SK-N-SH (cell line): ENCODE results near the gene NKD1. TPM values are rescaled to one million over a fixed set of nuclear protein-coding genes. Genes with fewer than 3 reads are reported as not detected.

Experiments
- CTCF ChIA-PET: fragments of 300-600, 350-600 bp; formaldehyde crosslinking; extraction: SDS; loops from one replicate; lab custom pipeline; 2021; lab: Yijun Ruan, JAX
- POLR2A ChIA-PET: fragments of 350-600 bp; sonication (Branson Sonifier 250); formaldehyde crosslinking; extraction: SDS; loops from one replicate; lab custom pipeline; 2020; ENCODE audit warnings: antibody characterized with exemption, inconsistent platforms; lab: Yijun Ruan, JAX
- DNase-seq: peaks from one replicate; pipeline ENCODE4 v3.0.0; 2012
- H2AFZ ChIP-seq: fragments of 200-600 bp; sonication (generic); 2 replicates; pipeline ENCODE4 v1.8.1; 2016; ENCODE audit warnings: antibody characterized with exemption, mild to moderate bottlenecking, low read depth
- H3F3A ChIP-seq: fragments of 200-600 bp; sonication (generic); replicated peaks from 2 replicates; pipeline ENCODE3; 2016; ENCODE audit warnings: antibody characterized with exemption, mild to moderate bottlenecking; ENCODE audit not compliant: insufficient read depth
- H3K27ac ChIP-seq, 2 experiments: fragments of 200-500 bp in 1 of 2; fragments of 200-600 bp in 1 of 2; sonication (Bioruptor generic) in 1 of 2; sonication (generic), shearing (Covaris generic) in 1 of 2; 2 replicates each; pipeline versions ENCODE4 v1.5.1 to v1.6.1; 2014 to 2016; ENCODE audit warnings: low read depth in 2 of 2, inconsistent platforms in 1 of 2, low read length in 1 of 2, mild to moderate bottlenecking in 1 of 2, mixed read lengths in 1 of 2
- H3K27me3 ChIP-seq: fragments of 200-600 bp; sonication (generic), shearing (Covaris generic); 2 replicates; pipeline ENCODE4 v1.6.1; 2016; ENCODE audit warnings: mixed run types; ENCODE audit not compliant: insufficient read depth
- H3K36me3 ChIP-seq, 2 experiments: fragments of 200-500 bp in 1 of 2; fragments of 200-600 bp in 1 of 2; sonication (Bioruptor generic) in 1 of 2; sonication (generic) in 1 of 2; replicated peaks in 1 of 2; 2 replicates each; pipeline versions ENCODE3 to v1.5.1; 2014 to 2016; ENCODE audit warnings: low read length in 1 of 2, mild to moderate bottlenecking in 1 of 2; ENCODE audit not compliant: insufficient read depth in 2 of 2, control insufficient read depth in 1 of 2
- H3K4me1 ChIP-seq, 2 experiments: fragments of 200-500 bp in 1 of 2; fragments of 200-600 bp in 1 of 2; sonication (Bioruptor generic) in 1 of 2; sonication (generic), shearing (Covaris generic) in 1 of 2; 2 replicates each; pipeline versions ENCODE4 v1.5.1 to v1.6.1; 2014 to 2016; ENCODE audit warnings: low read depth in 1 of 2, low read length in 1 of 2, mixed run types in 1 of 2; ENCODE audit not compliant: insufficient read depth in 2 of 2, control insufficient read depth in 1 of 2
- H3K4me2 ChIP-seq: fragments of 200-600 bp; sonication (generic), shearing (Covaris generic); 2 replicates; pipeline ENCODE4 v1.6.1; 2017; ENCODE audit warnings: mixed run types
- H3K4me3 ChIP-seq, 2 experiments: fragments of 200-500 bp in 1 of 2; fragments of 200-600 bp in 1 of 2; sonication (Bioruptor generic) in 1 of 2; sonication (generic), shearing (Covaris generic) in 1 of 2; 2 replicates each; pipeline versions ENCODE4 v1.5.1 to v1.8.1; 2014 to 2016; ENCODE audit warnings: low read depth in 2 of 2, inconsistent platforms in 1 of 2, low read length in 1 of 2, mild to moderate bottlenecking in 1 of 2, mixed read lengths in 1 of 2, moderate library complexity in 1 of 2
- H3K79me2 ChIP-seq: fragments of 200-600 bp; sonication (generic); 2 replicates; pipeline ENCODE4 v1.8.1; 2017; ENCODE audit warnings: mild to moderate bottlenecking; ENCODE audit not compliant: insufficient read depth
- H3K9ac ChIP-seq: fragments of 200-600 bp; sonication (generic); 2 replicates; pipeline ENCODE4 v1.6.1; 2017; ENCODE audit warnings: mixed run types
- H3K9me2 ChIP-seq: fragments of 200-600 bp; sonication (generic); 2 replicates; pipeline ENCODE4 v1.6.1; 2017; ENCODE audit warnings: mixed run types
- H3K9me3 ChIP-seq: fragments of 200-600 bp; sonication (generic); 2 replicates; pipeline ENCODE4 v1.6.1; 2017; ENCODE audit warnings: mixed run types, mild to moderate bottlenecking, moderate library complexity
- H4K20me1 ChIP-seq: fragments of 200-600 bp; sonication (generic); 2 replicates; pipeline ENCODE4 v1.6.1; 2017; ENCODE audit warnings: mild to moderate bottlenecking, mixed run types; ENCODE audit not compliant: insufficient read depth
- FOSL2 ChIP-seq: IDR thresholded peaks from 2 replicates; pipeline ENCODE4 v1.4.0; 2012; ENCODE audit warnings: low read depth, mild to moderate bottlenecking, moderate library complexity, borderline replicate concordance
- FOXM1 ChIP-seq: IDR thresholded peaks from 2 replicates; pipeline ENCODE4 v1.4.0; 2012; ENCODE audit warnings: low read depth, mild to moderate bottlenecking
- GATA2 ChIP-seq: sonication (generic); formaldehyde crosslinking; IDR thresholded peaks from 2 replicates; pipeline ENCODE4 v1.5.0; 2020; ENCODE audit warnings: mild to moderate bottlenecking, missing genetic modification reagents
- MXI1 ChIP-seq: IDR thresholded peaks from 2 replicates; pipeline ENCODE4 v1.6.1; 2012; ENCODE audit warnings: mild to moderate bottlenecking, low read depth, low read length, improper control_type of control experiment
- NRF1 ChIP-seq: IDR thresholded peaks from 2 replicates; pipeline ENCODE4 v1.6.1; 2012; ENCODE audit warnings: low read depth, mild to moderate bottlenecking, low read length
- RAD21 ChIP-seq: IDR thresholded peaks from 2 replicates; pipeline ENCODE4 v1.6.1; 2012; ENCODE audit warnings: mild to moderate bottlenecking, low read length
- RCOR1 ChIP-seq: fragments of 150-350 bp; IDR thresholded peaks from 2 replicates; pipeline ENCODE4 v1.6.1; 2017; ENCODE audit warnings: antibody characterized with exemption, low read length
- RFX5 ChIP-seq: IDR thresholded peaks from 2 replicates; pipeline ENCODE4 v1.6.1; 2012; ENCODE audit warnings: mild to moderate bottlenecking, improper control_type of control experiment, low read length
- TCF12 ChIP-seq: IDR thresholded peaks from 2 replicates; pipeline ENCODE4 v1.4.0; 2012
- WGBS: methylation state at CpG from one replicate; pipeline ENCODE4 v1.1.6; 2017; ENCODE audit warnings: low lambda C conversion rate; 5-methylcytosine and 5-hydroxymethylcytosine counted together
- polyA plus RNA-seq, 3 experiments: library from polyadenylated mRNA; depleted of rRNA; stranded (reverse); fragments of >200 nt; gene quantifications; 2 replicates each; pipeline ENCODE4 v1.2.3, GENCODE V29; 2012
- TF ChIP-seq, protein P1 (sequence below): fragments of 150-350 bp; IDR thresholded peaks from 2 replicates; pipeline ENCODE4 v1.6.1; 2016; ENCODE audit warnings: mild to moderate bottlenecking, low read depth, low read length
- TF ChIP-seq, protein P2 (sequence below): IDR thresholded peaks from 2 replicates; pipeline ENCODE4 v1.4.0; 2012; ENCODE audit warnings: low read depth, borderline replicate concordance
- TF ChIP-seq, protein P3 (sequence below): fragments of 200-600 bp; sonication (generic); IDR thresholded peaks from 2 replicates; pipeline ENCODE4 v1.6.1; 2017; ENCODE audit warnings: antibody characterized with exemption, mild to moderate bottlenecking, moderate library complexity

Gene NKD1
- polyA plus RNA-seq, 1 of the 3 experiments (the other 2 are of a cell fraction), result 0.02 TPM

DNA sequence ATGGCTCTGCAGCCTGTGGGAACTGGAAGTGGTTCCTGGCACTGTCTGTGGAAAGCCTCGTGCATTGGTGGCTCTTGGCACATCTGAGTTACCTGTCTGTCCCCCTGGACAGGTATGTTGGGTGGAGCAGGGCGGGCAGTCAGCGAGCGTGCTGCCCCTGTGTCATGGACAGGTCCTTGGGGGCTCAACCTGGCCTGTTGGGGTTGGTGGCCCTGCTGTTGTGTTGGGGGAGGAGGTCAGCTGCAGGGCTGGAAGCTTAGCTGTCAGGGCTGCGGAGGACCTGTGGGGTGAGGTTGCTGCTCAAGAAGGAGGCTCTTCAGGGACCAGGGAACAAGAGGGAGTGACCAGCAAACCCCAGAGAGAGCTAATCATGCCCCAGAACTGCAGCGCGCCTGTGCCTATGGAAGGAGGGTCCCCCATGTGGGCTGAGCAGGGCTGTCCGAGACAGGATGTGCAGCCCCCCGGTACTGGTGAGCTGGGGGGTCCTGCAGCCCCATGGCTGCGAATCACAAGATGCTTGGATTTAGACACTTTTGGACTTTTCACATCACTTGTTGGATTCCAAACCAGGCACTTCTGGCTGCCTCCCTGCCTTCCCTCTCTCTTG lies 7.2 kb downstream of the NKD1 start:
- Histone ChIP-seq H2AFZ (no peak overlapping the region), H3K4me1 (no peaks in the 10 kb centered on the region), H3K9me3 (no peaks in the 10 kb centered on the region), H3F3A (no peaks in the 10 kb centered on the region), H3K4me2 (no peak overlapping the region), H3K79me2 (no peaks in the 10 kb centered on the region), H3K36me3 (no peaks in the 10 kb centered on the region), H4K20me1 (no peaks in the 10 kb centered on the region), H3K9ac (no peak overlapping the region), H3K27ac (no peak overlapping the region), H3K27me3 (peaks cover 12% of the 10 kb centered on the region; the same call in 1 of the 2 replicates), H3K9me2 (no peaks in the 10 kb centered on the region), H3K4me3 (no peak overlapping the region)
- 74% methylated on average over 3 of the region's 10 CpGs for WGBS
- ChIA-PET CTCF (interaction anchor here (0.8 kb wide), 1 partner anchor 110 kb away, joined by 4 read pairs; no protein-coding TSS in a partner anchor), POLR2A (no interaction called here)
- DNase-seq, result no peak
- TF ChIP-seq RCOR1, result no peak
- TF ChIP-seq NRF1, result no peak
- no peak for TF ChIP-seq RFX5
- TF ChIP-seq, protein P1, sequence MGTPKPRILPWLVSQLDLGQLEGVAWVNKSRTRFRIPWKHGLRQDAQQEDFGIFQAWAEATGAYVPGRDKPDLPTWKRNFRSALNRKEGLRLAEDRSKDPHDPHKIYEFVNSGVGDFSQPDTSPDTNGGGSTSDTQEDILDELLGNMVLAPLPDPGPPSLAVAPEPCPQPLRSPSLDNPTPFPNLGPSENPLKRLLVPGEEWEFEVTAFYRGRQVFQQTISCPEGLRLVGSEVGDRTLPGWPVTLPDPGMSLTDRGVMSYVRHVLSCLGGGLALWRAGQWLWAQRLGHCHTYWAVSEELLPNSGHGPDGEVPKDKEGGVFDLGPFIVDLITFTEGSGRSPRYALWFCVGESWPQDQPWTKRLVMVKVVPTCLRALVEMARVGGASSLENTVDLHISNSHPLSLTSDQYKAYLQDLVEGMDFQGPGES, result no peak
- TF ChIP-seq MXI1, result no peak
- TF ChIP-seq FOSL2, result no peak
- no peak for TF ChIP-seq TCF12
- no peak for TF ChIP-seq RAD21
- TF ChIP-seq FOXM1, result no peak
- TF ChIP-seq, protein P2, sequence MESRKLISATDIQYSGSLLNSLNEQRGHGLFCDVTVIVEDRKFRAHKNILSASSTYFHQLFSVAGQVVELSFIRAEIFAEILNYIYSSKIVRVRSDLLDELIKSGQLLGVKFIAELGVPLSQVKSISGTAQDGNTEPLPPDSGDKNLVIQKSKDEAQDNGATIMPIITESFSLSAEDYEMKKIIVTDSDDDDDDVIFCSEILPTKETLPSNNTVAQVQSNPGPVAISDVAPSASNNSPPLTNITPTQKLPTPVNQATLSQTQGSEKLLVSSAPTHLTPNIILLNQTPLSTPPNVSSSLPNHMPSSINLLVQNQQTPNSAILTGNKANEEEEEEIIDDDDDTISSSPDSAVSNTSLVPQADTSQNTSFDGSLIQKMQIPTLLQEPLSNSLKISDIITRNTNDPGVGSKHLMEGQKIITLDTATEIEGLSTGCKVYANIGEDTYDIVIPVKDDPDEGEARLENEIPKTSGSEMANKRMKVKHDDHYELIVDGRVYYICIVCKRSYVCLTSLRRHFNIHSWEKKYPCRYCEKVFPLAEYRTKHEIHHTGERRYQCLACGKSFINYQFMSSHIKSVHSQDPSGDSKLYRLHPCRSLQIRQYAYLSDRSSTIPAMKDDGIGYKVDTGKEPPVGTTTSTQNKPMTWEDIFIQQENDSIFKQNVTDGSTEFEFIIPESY, result no peak
- TF ChIP-seq GATA2, result no peak
- TF ChIP-seq, protein P3, sequence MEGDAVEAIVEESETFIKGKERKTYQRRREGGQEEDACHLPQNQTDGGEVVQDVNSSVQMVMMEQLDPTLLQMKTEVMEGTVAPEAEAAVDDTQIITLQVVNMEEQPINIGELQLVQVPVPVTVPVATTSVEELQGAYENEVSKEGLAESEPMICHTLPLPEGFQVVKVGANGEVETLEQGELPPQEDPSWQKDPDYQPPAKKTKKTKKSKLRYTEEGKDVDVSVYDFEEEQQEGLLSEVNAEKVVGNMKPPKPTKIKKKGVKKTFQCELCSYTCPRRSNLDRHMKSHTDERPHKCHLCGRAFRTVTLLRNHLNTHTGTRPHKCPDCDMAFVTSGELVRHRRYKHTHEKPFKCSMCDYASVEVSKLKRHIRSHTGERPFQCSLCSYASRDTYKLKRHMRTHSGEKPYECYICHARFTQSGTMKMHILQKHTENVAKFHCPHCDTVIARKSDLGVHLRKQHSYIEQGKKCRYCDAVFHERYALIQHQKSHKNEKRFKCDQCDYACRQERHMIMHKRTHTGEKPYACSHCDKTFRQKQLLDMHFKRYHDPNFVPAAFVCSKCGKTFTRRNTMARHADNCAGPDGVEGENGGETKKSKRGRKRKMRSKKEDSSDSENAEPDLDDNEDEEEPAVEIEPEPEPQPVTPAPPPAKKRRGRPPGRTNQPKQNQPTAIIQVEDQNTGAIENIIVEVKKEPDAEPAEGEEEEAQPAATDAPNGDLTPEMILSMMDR, result no peak
